ENCODE measurements around the gene INTS7.

The INTS7 gene

DNA sequence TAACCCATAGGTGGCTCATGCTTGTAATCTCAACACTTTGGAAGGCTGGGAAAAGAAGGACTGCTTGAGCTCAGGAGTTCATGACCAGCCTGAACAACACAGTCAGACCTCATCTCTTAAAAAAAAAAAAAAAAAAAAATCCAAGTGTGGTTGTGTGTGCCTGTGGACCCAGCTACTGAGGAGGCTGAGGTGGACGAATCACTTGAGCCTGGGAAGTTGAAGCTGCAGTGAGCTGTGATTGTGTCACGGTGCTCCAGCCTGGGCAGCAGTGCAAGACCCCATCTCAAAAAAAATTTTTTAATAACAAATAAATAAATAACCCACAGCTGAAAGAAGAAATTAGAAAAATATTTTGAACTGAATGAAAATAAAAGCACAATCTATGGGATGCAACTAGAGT, 13.8 kb downstream of the INTS7 start (continued):
- TF ChIP-seq, protein P1, sequence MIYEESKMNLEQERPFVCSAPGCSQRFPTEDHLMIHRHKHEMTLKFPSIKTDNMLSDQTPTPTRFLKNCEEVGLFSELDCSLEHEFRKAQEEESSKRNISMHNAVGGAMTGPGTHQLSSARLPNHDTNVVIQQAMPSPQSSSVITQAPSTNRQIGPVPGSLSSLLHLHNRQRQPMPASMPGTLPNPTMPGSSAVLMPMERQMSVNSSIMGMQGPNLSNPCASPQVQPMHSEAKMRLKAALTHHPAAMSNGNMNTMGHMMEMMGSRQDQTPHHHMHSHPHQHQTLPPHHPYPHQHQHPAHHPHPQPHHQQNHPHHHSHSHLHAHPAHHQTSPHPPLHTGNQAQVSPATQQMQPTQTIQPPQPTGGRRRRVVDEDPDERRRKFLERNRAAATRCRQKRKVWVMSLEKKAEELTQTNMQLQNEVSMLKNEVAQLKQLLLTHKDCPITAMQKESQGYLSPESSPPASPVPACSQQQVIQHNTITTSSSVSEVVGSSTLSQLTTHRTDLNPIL (CRISPR knock-in tag; IDR thresholded peaks at IDR 0.05; ENCODE audit: low read depth): no peak
- TF ChIP-seq ZNF565 (CRISPR knock-in tag; conservative IDR thresholded peaks at IDR 0.05; ENCODE audit: low read depth) (no peak), ZC3H10 (CRISPR knock-in tag; IDR thresholded peaks at IDR 0.05) (no peak), RARB (CRISPR knock-in tag; IDR thresholded peaks at IDR 0.05) (no peak), ZFP3 (CRISPR knock-in tag; IDR thresholded peaks at IDR 0.05) (no peak), ZNF70 (CRISPR knock-in tag; IDR thresholded peaks at IDR 0.05) (no peak)
- TF ChIP-seq, protein P2, sequence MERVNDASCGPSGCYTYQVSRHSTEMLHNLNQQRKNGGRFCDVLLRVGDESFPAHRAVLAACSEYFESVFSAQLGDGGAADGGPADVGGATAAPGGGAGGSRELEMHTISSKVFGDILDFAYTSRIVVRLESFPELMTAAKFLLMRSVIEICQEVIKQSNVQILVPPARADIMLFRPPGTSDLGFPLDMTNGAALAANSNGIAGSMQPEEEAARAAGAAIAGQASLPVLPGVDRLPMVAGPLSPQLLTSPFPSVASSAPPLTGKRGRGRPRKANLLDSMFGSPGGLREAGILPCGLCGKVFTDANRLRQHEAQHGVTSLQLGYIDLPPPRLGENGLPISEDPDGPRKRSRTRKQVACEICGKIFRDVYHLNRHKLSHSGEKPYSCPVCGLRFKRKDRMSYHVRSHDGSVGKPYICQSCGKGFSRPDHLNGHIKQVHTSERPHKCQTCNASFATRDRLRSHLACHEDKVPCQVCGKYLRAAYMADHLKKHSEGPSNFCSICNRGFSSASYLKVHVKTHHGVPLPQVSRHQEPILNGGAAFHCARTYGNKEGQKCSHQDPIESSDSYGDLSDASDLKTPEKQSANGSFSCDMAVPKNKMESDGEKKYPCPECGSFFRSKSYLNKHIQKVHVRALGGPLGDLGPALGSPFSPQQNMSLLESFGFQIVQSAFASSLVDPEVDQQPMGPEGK (CRISPR knock-in tag; IDR thresholded peaks at IDR 0.05; ENCODE audit: borderline replicate concordance): no peak

DNA sequence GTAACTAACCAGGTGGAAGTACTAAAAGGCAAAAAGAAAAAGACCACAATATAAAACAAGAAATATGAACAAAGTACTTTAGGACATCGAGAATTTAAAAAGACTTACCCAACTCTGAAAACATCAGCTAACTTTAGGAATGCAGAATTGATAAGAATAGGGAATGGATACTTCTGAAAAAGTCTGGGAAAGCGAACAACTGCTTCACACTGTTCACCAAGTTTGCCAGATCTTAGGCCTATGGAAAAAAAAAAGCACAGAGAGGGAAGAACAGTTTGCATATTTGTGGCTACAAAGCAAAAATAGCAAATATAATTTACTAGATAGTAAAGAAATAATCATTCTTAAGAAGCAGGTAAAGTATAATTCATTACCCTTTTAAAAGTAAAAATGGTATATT, 14.4 kb downstream of the INTS7 start:
- ATAC-seq: no peak
- no peak for TF ChIP-seq ZFP30 (CRISPR knock-in tag; IDR thresholded peaks at IDR 0.05)
- no peak for TF ChIP-seq TOX (CRISPR knock-in tag; IDR thresholded peaks at IDR 0.05; ENCODE audit: borderline replicate concordance)
- no peak for TF ChIP-seq ESRRG (CRISPR knock-in tag; IDR thresholded peaks at IDR 0.05)
- no peak for TF ChIP-seq PPARA (CRISPR knock-in tag; IDR thresholded peaks at IDR 0.05; ENCODE audit: borderline replicate concordance)
- no peak for TF ChIP-seq ZFP3 (CRISPR knock-in tag; IDR thresholded peaks at IDR 0.05)
- no peak for TF ChIP-seq ISL1 (CRISPR knock-in tag; IDR thresholded peaks at IDR 0.05)
- no peak for TF ChIP-seq ZNF565 (CRISPR knock-in tag; conservative IDR thresholded peaks at IDR 0.05; ENCODE audit: low read depth)
- no peak for TF ChIP-seq ZC3H10 (CRISPR knock-in tag; IDR thresholded peaks at IDR 0.05)
- TF ChIP-seq CSDC2 (CRISPR knock-in tag; IDR thresholded peaks at IDR 0.05): no peak
- TF ChIP-seq SNAI2 (CRISPR knock-in tag; IDR thresholded peaks at IDR 0.05): no peak
- no peak for TF ChIP-seq RARB (CRISPR knock-in tag; IDR thresholded peaks at IDR 0.05)

DNA sequence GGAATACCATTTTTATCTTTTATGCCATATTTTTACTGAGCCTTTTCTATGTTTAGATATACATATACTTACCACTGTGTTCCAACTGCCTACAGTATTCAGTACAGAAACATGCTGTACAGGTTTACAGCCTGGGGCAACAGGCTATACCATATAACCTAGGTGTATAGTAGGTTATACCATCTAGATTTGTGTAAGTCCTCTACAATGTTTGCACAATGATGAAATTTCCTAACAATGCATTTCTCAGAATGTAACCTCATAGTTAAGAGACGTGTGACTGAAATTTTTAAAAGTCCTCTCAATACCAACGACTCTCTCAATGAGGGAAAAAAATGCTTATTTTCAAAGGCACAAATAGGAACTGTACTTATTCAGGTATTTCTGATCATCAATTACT, 21.7 kb downstream of the INTS7 start:
- ATAC-seq: no peak
- TF ChIP-seq RARB (CRISPR knock-in tag; IDR thresholded peaks at IDR 0.05): no peak
- TF ChIP-seq ZNF565 (CRISPR knock-in tag; conservative IDR thresholded peaks at IDR 0.05; ENCODE audit: low read depth): no peak
- no peak for TF ChIP-seq ISL1 (CRISPR knock-in tag; IDR thresholded peaks at IDR 0.05)
- TF ChIP-seq, protein P3, sequence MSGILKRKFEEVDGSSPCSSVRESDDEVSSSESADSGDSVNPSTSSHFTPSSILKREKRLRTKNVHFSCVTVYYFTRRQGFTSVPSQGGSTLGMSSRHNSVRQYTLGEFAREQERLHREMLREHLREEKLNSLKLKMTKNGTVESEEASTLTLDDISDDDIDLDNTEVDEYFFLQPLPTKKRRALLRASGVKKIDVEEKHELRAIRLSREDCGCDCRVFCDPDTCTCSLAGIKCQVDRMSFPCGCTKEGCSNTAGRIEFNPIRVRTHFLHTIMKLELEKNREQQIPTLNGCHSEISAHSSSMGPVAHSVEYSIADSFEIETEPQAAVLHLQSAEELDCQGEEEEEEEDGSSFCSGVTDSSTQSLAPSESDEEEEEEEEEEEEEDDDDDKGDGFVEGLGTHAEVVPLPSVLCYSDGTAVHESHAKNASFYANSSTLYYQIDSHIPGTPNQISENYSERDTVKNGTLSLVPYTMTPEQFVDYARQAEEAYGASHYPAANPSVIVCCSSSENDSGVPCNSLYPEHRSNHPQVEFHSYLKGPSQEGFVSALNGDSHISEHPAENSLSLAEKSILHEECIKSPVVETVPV (CRISPR knock-in tag; IDR thresholded peaks at IDR 0.05): no peak
- no peak for TF ChIP-seq TCF4 (CRISPR knock-in tag; IDR thresholded peaks at IDR 0.05; ENCODE audit: borderline replicate concordance)
- no peak for TF ChIP-seq ESRRG (CRISPR knock-in tag; IDR thresholded peaks at IDR 0.05)
- no peak for TF ChIP-seq ZFP30 (CRISPR knock-in tag; IDR thresholded peaks at IDR 0.05)
- no peak for TF ChIP-seq ZFP3 (CRISPR knock-in tag; IDR thresholded peaks at IDR 0.05)
- no peak for TF ChIP-seq ZNF70 (CRISPR knock-in tag; IDR thresholded peaks at IDR 0.05)
- no peak for TF ChIP-seq TOX (CRISPR knock-in tag; IDR thresholded peaks at IDR 0.05; ENCODE audit: borderline replicate concordance)
- no peak for TF ChIP-seq GLIS3 (CRISPR knock-in tag; IDR thresholded peaks at IDR 0.05)
- no peak for TF ChIP-seq ZNF8 (CRISPR knock-in tag; IDR thresholded peaks at IDR 0.05)
- TF ChIP-seq, protein P2 (CRISPR knock-in tag; IDR thresholded peaks at IDR 0.05; ENCODE audit: borderline replicate concordance): no peak
- TF ChIP-seq, protein P4, sequence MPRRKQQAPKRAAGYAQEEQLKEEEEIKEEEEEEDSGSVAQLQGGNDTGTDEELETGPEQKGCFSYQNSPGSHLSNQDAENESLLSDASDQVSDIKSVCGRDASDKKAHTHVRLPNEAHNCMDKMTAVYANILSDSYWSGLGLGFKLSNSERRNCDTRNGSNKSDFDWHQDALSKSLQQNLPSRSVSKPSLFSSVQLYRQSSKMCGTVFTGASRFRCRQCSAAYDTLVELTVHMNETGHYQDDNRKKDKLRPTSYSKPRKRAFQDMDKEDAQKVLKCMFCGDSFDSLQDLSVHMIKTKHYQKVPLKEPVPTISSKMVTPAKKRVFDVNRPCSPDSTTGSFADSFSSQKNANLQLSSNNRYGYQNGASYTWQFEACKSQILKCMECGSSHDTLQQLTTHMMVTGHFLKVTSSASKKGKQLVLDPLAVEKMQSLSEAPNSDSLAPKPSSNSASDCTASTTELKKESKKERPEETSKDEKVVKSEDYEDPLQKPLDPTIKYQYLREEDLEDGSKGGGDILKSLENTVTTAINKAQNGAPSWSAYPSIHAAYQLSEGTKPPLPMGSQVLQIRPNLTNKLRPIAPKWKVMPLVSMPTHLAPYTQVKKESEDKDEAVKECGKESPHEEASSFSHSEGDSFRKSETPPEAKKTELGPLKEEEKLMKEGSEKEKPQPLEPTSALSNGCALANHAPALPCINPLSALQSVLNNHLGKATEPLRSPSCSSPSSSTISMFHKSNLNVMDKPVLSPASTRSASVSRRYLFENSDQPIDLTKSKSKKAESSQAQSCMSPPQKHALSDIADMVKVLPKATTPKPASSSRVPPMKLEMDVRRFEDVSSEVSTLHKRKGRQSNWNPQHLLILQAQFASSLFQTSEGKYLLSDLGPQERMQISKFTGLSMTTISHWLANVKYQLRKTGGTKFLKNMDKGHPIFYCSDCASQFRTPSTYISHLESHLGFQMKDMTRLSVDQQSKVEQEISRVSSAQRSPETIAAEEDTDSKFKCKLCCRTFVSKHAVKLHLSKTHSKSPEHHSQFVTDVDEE (CRISPR knock-in tag; IDR thresholded peaks at IDR 0.05): no peak
- no peak for TF ChIP-seq SNAI2 (CRISPR knock-in tag; IDR thresholded peaks at IDR 0.05)
- TF ChIP-seq OSR1 (CRISPR knock-in tag; IDR thresholded peaks at IDR 0.05): no peak
- TF ChIP-seq ARNTL (CRISPR knock-in tag; IDR thresholded peaks at IDR 0.05; ENCODE audit: borderline replicate concordance, low read depth): no peak

Data from SK-N-SH treated with all-trans-retinoic acid at 6 μM for 48 hours (cell line).